Measurements from ENCODE around the gene MYO16. TPM values are rescaled to one million over a fixed set of nuclear protein-coding genes. Genes with fewer than 3 reads are reported as not detected.

MYO16 gene
- polyA plus RNA-seq, 4 donors, result 0.26 to 0.54 (median 0.43) TPM

DNA sequence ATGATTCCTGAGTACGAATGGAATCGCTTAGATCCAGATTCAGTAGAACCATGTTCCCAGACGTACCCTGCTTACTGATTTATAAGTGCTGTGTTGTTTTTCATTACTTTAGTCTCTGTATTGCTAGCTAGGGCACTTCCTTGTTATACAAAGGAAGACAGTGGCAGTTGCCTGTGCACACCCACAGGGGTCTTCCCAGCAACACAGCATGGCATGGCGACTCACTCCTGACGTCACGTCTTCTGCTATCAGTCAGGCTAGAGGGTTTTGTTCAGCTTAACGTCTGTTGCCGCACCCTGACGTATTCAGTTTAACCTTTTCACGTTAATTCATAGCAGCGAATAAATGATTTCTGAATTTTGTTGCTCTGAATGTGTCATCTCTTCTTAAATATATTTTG, 295.1 kb downstream of the MYO16 start:
- no peak for DNase-seq (ENCODE audit: low read depth in 4 of 4, low spot score in 3 of 4)

GRCh38 chr13:108925070-108925469, 295.7 kb downstream of the MYO16 start:
- no peak for DNase-seq (ENCODE audit: low read depth in 4 of 4, low spot score in 3 of 4)

DNA sequence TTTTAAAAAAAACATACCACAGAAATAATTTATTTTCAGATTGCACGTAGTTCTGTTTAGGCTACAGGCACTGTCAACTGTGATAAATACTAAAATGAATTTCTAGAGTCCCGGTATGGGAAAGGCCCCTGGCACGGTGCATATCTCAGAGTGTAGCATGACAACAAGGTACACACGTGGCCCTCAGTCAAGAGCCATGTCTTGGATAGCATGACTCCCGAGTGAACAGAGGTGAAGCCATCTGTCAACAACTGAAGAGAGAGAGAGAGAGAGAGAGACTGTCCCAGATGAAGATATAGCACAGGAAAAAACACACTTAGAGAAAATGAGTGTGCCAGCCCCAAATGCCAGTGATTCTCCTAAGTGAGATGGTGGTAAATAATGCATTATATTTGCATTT, 297.5 kb downstream of the MYO16 start:
- DNase-seq (ENCODE audit: low read depth in 4 of 4, low spot score in 3 of 4), result no peak

DNA sequence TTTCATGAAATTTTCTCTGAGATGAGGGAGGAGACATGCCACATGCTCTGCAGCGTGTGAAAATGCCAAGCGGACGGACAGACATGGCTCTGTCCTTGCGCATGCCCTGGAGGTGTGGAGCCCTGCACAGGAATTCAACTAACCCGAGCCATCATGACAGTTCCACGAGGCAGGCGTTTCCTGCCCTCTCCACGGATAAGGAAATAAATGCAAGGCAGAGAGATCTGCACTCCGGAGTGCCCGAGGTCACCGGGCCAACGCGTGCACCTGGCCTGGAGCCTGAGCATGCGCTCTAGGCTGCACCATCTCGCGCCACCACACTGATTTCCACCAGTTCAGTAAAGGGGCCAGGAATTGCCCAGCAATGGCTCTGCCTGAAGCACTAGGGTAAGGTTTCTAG, 298.2 kb downstream of the MYO16 start:
- DNase-seq (ENCODE audit: low read depth in 4 of 4, low spot score in 3 of 4), result no peak

- DNase-seq (ENCODE audit: low read depth in 4 of 4, low spot score in 3 of 4), result no peak
Measured at GRCh38 chr13:108929532-108930206, 300.3 kb downstream of the MYO16 start.

GRCh38 chr13:108932196-108932595, 302.8 kb downstream of the MYO16 start:
- DNase-seq (ENCODE audit: low read depth in 4 of 4, low spot score in 3 of 4), result no peak

DNA sequence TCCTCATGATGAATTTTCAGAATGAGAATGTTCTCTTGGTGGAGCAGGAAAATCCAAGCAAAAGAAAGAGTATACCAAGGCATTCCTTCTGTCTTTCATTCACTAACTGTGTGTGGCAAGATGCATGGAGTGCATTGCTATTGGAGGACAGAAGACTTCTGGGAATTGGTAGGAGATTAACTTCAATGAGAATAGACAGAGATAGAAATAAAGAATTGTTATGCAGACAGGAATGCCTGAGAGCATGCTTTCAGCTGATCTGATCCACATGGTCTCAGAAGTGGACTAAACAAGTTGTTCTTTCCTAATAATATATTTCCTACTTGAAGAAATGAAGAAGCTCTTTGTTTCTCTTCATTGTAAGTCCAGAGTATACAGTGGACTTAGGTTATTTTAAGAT, 303.6 kb downstream of the MYO16 start:
- no peak for DNase-seq (ENCODE audit: low read depth in 4 of 4, low spot score in 3 of 4)

- DNase-seq (ENCODE audit: low read depth in 4 of 4, low spot score in 3 of 4), result no peak
Measured at GRCh38 chr13:108938155-108938554, 308.7 kb downstream of the MYO16 start.

- DNase-seq (ENCODE audit: low read depth in 4 of 4, low spot score in 3 of 4), result no peak
Measured at GRCh38 chr13:108940121-108940520, 310.7 kb downstream of the MYO16 start.

- no peak for DNase-seq (ENCODE audit: low read depth in 4 of 4, low spot score in 3 of 4)
Measured at GRCh38 chr13:108943842-108944241, 314.4 kb downstream of the MYO16 start.

GRCh38 chr13:108944760-108945159, 315.3 kb downstream of the MYO16 start:
- no peak for DNase-seq (ENCODE audit: low read depth in 4 of 4, low spot score in 3 of 4)

- no peak for DNase-seq (ENCODE audit: low read depth in 4 of 4, low spot score in 3 of 4)
Measured at GRCh38 chr13:108947551-108948030, 318.2 kb downstream of the MYO16 start.

- no peak for DNase-seq (ENCODE audit: low read depth in 4 of 4, low spot score in 3 of 4)
Measured at GRCh38 chr13:108948251-108948671, 318.9 kb downstream of the MYO16 start.

DNA sequence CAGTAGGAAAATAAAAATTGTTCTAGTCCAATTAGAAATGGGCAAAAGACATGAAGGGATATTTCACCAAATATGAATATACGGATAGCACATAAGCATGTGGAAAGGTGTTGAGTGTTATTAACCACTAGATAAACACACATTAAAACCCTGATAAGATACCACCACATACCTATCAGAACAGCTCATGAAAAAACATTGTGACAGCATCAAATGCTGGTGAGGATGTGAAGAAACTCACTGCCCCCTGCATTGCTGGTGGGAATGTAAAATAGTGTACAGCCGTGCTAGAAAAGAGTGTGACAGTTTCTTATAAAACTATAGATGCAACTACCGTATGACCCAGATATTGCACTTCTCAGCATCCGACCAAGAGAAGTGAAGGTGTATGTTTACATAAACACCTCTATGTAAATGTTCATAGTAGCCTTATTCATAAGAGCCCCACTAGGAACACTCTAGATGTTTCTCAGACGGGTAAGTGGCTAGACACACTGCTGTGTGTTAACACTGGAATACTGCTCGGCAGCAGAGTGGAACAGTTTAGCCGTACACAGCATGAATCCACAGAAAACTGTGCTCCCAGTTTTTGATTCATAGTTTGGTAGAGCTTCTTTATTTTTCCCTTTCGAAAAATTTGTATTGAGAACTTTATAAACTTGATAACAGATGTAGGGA, 321.1 kb downstream of the MYO16 start:
- no peak for DNase-seq (ENCODE audit: low read depth in 4 of 4, low spot score in 3 of 4)

DNA sequence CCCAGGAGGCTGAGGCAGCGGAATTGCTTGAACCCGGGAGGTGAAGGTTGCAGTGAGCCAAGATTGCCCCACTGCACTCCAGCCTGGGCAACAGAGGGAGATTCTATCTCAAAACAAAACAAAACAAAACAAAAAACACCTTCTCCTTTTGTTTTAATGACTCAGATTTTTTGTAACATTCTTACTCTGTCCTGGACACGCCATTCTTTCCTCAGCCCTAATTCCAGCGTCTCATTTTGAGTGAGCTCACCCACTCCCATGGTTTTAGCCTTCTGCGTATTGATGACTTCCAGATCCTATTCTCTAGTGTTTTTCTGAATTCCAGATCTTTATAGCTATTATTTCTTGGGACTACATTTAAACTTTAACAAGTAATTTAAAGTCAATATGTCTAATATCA, 326.3 kb downstream of the MYO16 start:
- no peak for DNase-seq (ENCODE audit: low read depth in 4 of 4, low spot score in 3 of 4)

GRCh38 chr13:108957369-108958012, 328.1 kb downstream of the MYO16 start:
- no peak for DNase-seq (ENCODE audit: low read depth in 4 of 4, low spot score in 3 of 4)

DNA sequence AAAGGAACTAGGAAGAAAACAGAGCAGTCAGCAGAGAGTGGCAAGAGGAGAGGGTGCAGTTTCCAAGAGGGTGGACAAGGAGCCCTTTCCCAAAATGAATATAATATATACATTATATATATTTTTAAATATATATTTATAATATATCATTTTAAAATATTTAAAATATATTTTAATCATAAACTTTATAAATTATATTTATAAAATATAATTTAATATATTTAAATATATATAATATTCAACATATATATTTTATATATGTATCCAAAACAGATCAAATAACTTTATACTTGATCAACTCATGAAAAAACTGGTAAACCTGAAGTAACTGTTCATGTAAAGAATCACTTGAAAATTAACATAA, 328.6 kb downstream of the MYO16 start:
- DNase-seq (ENCODE audit: low read depth in 4 of 4, low spot score in 3 of 4), result no peak

GRCh38 chr13:108959234-108959633, 329.8 kb downstream of the MYO16 start:
- no peak for DNase-seq (ENCODE audit: low read depth in 4 of 4, low spot score in 3 of 4)

DNA sequence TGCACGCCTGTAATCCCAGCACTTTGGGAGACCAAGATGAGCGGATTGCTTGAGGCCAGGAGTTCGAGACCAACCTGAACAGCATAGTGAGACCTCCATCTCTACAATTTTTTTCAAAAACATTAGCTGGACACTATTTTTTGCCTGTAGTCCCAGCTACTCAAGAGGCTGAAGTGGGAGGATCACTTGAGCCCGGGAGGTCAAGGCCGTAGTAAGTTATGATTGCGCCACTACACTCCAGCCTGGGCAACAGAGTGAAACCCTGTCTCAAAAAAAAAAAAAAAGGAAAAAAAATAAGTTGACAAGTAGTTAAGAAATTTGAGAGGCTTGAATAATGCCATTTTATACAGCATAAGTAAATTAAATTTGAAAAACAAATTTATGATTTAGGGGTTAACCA, 330.6 kb downstream of the MYO16 start:
- no peak for DNase-seq (ENCODE audit: low read depth in 4 of 4, low spot score in 3 of 4)

DNA sequence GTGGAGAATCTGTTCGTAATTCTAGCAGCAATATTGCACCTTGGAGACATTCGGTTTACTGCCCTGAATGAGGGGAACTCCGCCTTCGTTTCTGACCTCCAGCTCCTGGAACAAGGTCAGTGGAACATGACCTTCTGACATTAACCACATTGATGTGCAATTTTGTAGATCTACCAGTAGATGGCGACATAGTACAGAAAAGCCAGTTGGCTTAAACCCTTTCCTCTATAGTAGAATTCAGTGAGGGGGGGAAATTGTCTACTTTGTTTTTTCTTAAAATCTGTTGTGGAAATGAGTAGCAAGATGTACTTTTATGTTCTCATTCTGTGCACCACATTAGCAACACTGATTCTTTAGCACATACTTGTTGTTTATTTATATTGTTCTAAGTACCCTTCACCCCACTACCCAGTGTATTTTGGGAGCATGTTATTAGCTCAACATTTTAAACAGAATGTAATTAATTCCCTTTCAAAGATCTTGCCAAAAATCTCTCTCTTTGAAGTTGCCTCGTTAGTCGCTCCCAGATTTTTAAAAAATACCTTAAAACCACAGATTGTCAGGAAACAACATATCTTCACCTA, 332.2 kb downstream of the MYO16 start:
- peak; percentile 12 to 26 (median 20) for DNase-seq (ENCODE audit: low read depth in 4 of 4, low spot score in 3 of 4)

DNA sequence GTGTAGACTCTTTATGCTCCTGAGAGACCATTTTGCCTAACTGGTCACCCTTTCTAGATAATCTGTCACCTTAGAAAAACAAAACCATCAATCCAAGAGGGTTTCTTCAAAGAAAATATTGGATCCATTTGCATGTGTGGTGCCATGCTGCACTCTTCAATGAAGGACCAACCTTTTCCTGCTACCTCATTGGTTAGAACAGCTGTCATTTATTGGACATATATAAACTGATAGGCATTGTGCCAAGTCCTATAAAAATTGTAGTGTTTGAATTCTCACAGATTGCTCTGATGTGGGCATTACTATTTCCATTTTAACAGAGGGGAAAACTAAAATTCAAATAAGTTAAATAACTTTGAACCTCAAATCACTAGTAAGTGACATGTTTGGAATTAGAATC, 333.2 kb downstream of the MYO16 start:
- DNase-seq (ENCODE audit: low read depth in 4 of 4, low spot score in 3 of 4), result no peak

All from left renal pelvis (tissue), 4 donors.